Sigmoid colon (tissue), 4 donors: Measurements from ENCODE around the gene FIGLA.

Experiments used
- EP300 ChIP-seq, 4 donors: sonication (generic); formaldehyde crosslinking; IDR thresholded peaks; one replicate each; pipeline ENCODE4 v1.6.1; 2017; ENCODE audit warnings: antibody characterized with exemption in 4 of 4
- POLR2A ChIP-seq, 2 donors: fragments of 450-650 bp; IDR thresholded peaks; one replicate each; pipeline ENCODE4 v1.6.1; 2016; ENCODE audit warnings: antibody characterized with exemption in 2 of 2, mild to moderate bottlenecking in 2 of 2, moderate library complexity in 2 of 2
- POLR2AphosphoS5 ChIP-seq, 4 donors: sonication (generic); formaldehyde crosslinking; IDR thresholded peaks; one replicate each; pipeline ENCODE4 v1.6.1; 2017; ENCODE audit warnings: antibody characterized with exemption in 4 of 4
- TF ChIP-seq, protein P1 (sequence below), 4 experiments: fragments of 450-650 bp in 3 of 4; fragments of 200-600 bp in 1 of 4; IDR thresholded peaks; one replicate each; pipeline ENCODE4 v1.5.1; 2016 to 2019; ENCODE audit warnings: antibody characterized with exemption in 4 of 4, mild to moderate bottlenecking in 3 of 4, moderate library complexity in 2 of 4

DNA sequence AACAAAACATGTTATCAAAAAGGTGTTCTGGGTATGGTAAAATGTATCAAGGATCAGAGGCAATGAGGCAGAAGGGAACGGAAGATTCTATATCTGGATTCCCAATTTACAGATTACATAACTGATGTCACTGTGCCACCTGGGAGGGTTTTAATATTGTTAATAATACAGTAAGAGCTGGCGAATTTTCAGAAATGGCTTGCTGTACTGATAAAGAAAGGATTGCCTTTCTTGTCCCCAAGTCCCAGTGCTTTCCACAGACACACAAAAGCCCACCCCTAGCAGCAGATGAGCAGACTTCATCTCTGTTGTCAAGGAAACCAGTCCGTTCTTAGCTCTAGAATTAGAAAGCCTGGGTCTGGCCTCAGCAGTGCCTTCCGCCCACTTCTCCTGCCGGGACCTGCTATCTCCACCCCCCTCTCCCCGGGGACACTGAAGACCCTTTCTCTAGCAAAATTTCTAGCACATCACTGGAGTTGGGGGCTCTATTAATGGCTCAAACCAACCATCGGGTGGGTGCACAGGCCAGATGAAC lies 56.7 kb downstream of the FIGLA start:
- no peak for TF ChIP-seq POLR2AphosphoS5 (IDR thresholded peaks at IDR 0.05)
- TF ChIP-seq, protein P1, sequence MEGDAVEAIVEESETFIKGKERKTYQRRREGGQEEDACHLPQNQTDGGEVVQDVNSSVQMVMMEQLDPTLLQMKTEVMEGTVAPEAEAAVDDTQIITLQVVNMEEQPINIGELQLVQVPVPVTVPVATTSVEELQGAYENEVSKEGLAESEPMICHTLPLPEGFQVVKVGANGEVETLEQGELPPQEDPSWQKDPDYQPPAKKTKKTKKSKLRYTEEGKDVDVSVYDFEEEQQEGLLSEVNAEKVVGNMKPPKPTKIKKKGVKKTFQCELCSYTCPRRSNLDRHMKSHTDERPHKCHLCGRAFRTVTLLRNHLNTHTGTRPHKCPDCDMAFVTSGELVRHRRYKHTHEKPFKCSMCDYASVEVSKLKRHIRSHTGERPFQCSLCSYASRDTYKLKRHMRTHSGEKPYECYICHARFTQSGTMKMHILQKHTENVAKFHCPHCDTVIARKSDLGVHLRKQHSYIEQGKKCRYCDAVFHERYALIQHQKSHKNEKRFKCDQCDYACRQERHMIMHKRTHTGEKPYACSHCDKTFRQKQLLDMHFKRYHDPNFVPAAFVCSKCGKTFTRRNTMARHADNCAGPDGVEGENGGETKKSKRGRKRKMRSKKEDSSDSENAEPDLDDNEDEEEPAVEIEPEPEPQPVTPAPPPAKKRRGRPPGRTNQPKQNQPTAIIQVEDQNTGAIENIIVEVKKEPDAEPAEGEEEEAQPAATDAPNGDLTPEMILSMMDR (IDR thresholded peaks at IDR 0.05), result no peak
- TF ChIP-seq EP300 (IDR thresholded peaks at IDR 0.05), result no peak
- no peak for TF ChIP-seq POLR2A (IDR thresholded peaks at IDR 0.05)
